Measurements from ENCODE around the gene DYNC2I2. TPM values are rescaled to one million over a fixed set of nuclear protein-coding genes. Genes with fewer than 3 reads are reported as not detected.
"Not testable (repeated sequence)": the region's sequence is repeated elsewhere in the genome, so short reads cannot be mapped to it uniquely, and the experiment has no call there.

The DYNC2I2 gene
- 36.3 and 43.6 TPM in 2 replicates for total RNA-seq

GRCh38 chr9:128656416-128657343, at the start of gene DYNC2I2:
DYNC2I2 (minus strand) TSS chr9:128656847; CDS start chr9:128656726, 121 bp downstream.
- DNase-seq (ENCODE audit: low read depth in 2 of 2) = peak; percentile 94 to 97

- DNase-seq (ENCODE audit: low read depth in 2 of 2) = no peak
These were observed 49.4 kb upstream of the DYNC2I2 start for GRCh38 chr9:128706045-128706444.

GRCh38 chr9:128705051-128705965, 48.7 kb upstream of the DYNC2I2 start:
- no peak for DNase-seq (ENCODE audit: low read depth in 2 of 2)

GRCh38 chr9:128704356-128704670, 47.7 kb upstream of the DYNC2I2 start:
- no peak for DNase-seq (ENCODE audit: low read depth in 2 of 2)

- DNase-seq (ENCODE audit: low read depth in 2 of 2) = peak; percentile 47 to 49
These were observed 47.1 kb upstream of the DYNC2I2 start for GRCh38 chr9:128703616-128704355.

- peak; percentile 33 to 38 for DNase-seq (ENCODE audit: low read depth in 2 of 2)
These were observed 46.4 kb upstream of the DYNC2I2 start for GRCh38 chr9:128702949-128703615.

- DNase-seq (ENCODE audit: low read depth in 2 of 2) = peak; percentile 84 to 89
These were observed 45.9 kb upstream of the DYNC2I2 start, which contains the start of gene PKN3 for GRCh38 chr9:128702445-128702948. PKN3 (plus strand) TSS chr9:128702503; CDS start chr9:128702916, 413 bp downstream.

GRCh38 chr9:128701227-128701854, 44.7 kb upstream of the DYNC2I2 start:
- peak; percentile 26 to 61 for DNase-seq (ENCODE audit: low read depth in 2 of 2)

- not testable (repeated sequence) for DNase-seq (ENCODE audit: low read depth in 2 of 2)
These were observed 42.6 kb upstream of the DYNC2I2 start for GRCh38 chr9:128699096-128699795.

GRCh38 chr9:128696923-128697707, 40.5 kb upstream of the DYNC2I2 start:
- DNase-seq (ENCODE audit: low read depth in 2 of 2) = no peak

GRCh38 chr9:128694344-128694743, 37.7 kb upstream of the DYNC2I2 start:
- DNase-seq (ENCODE audit: low read depth in 2 of 2) = no peak

- not testable (repeated sequence) for DNase-seq (ENCODE audit: low read depth in 2 of 2)
These were observed 37.1 kb upstream of the DYNC2I2 start for GRCh38 chr9:128693738-128694137.

GRCh38 chr9:128690684-128691034, 34.0 kb upstream of the DYNC2I2 start:
- DNase-seq (ENCODE audit: low read depth in 2 of 2) = no peak

GRCh38 chr9:128689820-128690683, 33.4 kb upstream of the DYNC2I2 start:
- DNase-seq (ENCODE audit: low read depth in 2 of 2) = peak; percentile 57 to 72

- peak; percentile 66 to 72 for DNase-seq (ENCODE audit: low read depth in 2 of 2)
These were observed 32.7 kb upstream of the DYNC2I2 start for GRCh38 chr9:128689293-128689774.

GRCh38 chr9:128688501-128689292, 32.0 kb upstream of the DYNC2I2 start, which contains the start of gene SET:
SET (plus strand) TSS chr9:128689222; CDS start chr9:128689583, 361 bp downstream.
- peak; percentile 94 to 96 for DNase-seq (ENCODE audit: low read depth in 2 of 2)

GRCh38 chr9:128687453-128687852, 30.8 kb upstream of the DYNC2I2 start:
- DNase-seq (ENCODE audit: low read depth in 2 of 2) = no peak
